RPMI7951 (cell line): ENCODE results near the gene APBB1IP. TPM values are rescaled to one million over a fixed set of nuclear protein-coding genes. Genes with fewer than 3 reads are reported as not detected.

Experiments used
- DNase-seq: peaks from one replicate; pipeline ENCODE4 v3.0.0-alpha.2; 2012; ENCODE audit warnings: low read depth
- total RNA-seq: library from RNA; depleted of rRNA; stranded (reverse); fragments of >200 nt; shearing (Covaris generic); gene quantifications from 2 replicates; pipeline ENCODE4 v1.2.3, GENCODE V29; 2014

The APBB1IP gene
- total RNA-seq, 1 experiment from 2014 or later, result 6.4 TPM

- DNase-seq, result peak; percentile 58
These were observed 69.3 kb downstream of the APBB1IP start for GRCh38 chr10:26507441-26507840.

- no peak for DNase-seq
These were observed 69.9 kb downstream of the APBB1IP start for GRCh38 chr10:26508016-26508415.

GRCh38 chr10:26509307-26509706, 71.2 kb downstream of the APBB1IP start:
- no peak for DNase-seq

- DNase-seq, result no peak
These were observed 75.0 kb downstream of the APBB1IP start for GRCh38 chr10:26513101-26513500.

- DNase-seq, result peak; percentile 64
These were observed 78.5 kb downstream of the APBB1IP start for GRCh38 chr10:26516540-26517101.

- DNase-seq, result no peak
These were observed 79.2 kb downstream of the APBB1IP start for GRCh38 chr10:26517141-26517867.

GRCh38 chr10:26519803-26520202, 81.7 kb downstream of the APBB1IP start:
- no peak for DNase-seq

- no peak for DNase-seq
These were observed 82.4 kb downstream of the APBB1IP start for GRCh38 chr10:26520575-26520974.

- DNase-seq, result no peak
These were observed 86.2 kb downstream of the APBB1IP start for GRCh38 chr10:26524161-26524896.

- no peak for DNase-seq
These were observed 87.4 kb downstream of the APBB1IP start for GRCh38 chr10:26525586-26525985.

- DNase-seq, result no peak
These were observed 88.9 kb downstream of the APBB1IP start for GRCh38 chr10:26527018-26527417.

GRCh38 chr10:26528048-26528447, 89.9 kb downstream of the APBB1IP start:
- DNase-seq, result no peak

GRCh38 chr10:26528715-26529393, 90.7 kb downstream of the APBB1IP start:
- no peak for DNase-seq

- no peak for DNase-seq
These were observed 96.2 kb downstream of the APBB1IP start for GRCh38 chr10:26534384-26534783.

GRCh38 chr10:26540601-26541000, 102.5 kb downstream of the APBB1IP start:
- DNase-seq, result peak; percentile 42

- DNase-seq, result no peak
These were observed 105.6 kb downstream of the APBB1IP start for GRCh38 chr10:26543567-26544306.

- no peak for DNase-seq
These were observed 106.8 kb downstream of the APBB1IP start for GRCh38 chr10:26544932-26545331.

- DNase-seq, result no peak
These were observed 112.8 kb downstream of the APBB1IP start for GRCh38 chr10:26550774-26551526.

GRCh38 chr10:26554246-26554645, 116.1 kb downstream of the APBB1IP start:
- DNase-seq, result no peak

- DNase-seq, result peak; percentile 75
These were observed 117.7 kb downstream of the APBB1IP start for GRCh38 chr10:26555719-26556368.
